WI38 (cell line): ENCODE measurements around the gene GNE.
"Not testable (repeated sequence)": the region's sequence is repeated elsewhere in the genome, so short reads cannot be mapped to it uniquely, and the experiment has no call there.

Source experiments
- H3K4me3 ChIP-seq: 2 replicates; pipeline ENCODE4 v1.5.1; 2011; ENCODE audit warnings: low read depth, mild to moderate bottlenecking, control low read depth, low read length
- CTCF ChIP-seq: IDR thresholded peaks from 2 replicates; pipeline ENCODE4 v1.5.1; 2012; ENCODE audit warnings: low read depth, mild to moderate bottlenecking, control low read depth, low read length

Gene GNE

GRCh38 chr9:36282275-36282674 is 24.0 kb upstream of the GNE start:
- H3K4me3 ChIP-seq, result no peak overlapping the region
- TF ChIP-seq CTCF, result no peak

GRCh38 chr9:36280989-36281388 is 22.7 kb upstream of the GNE start:
- H3K4me3 ChIP-seq, result no peak overlapping the region
- TF ChIP-seq CTCF, result no peak

- TF ChIP-seq CTCF, result no peak
- H3K4me3 ChIP-seq, result no peak overlapping the region
These were observed 20.0 kb upstream of the GNE start for GRCh38 chr9:36278243-36278642.

GRCh38 chr9:36276781-36277181 is 18.5 kb upstream of the GNE start:
- H3K4me3 ChIP-seq, result peak overlapping the region; percentile 49
- TF ChIP-seq CTCF, result no peak

- peak overlapping the region; percentile 49 for H3K4me3 ChIP-seq
- no peak for TF ChIP-seq CTCF
These were observed 18.0 kb upstream of the GNE start for GRCh38 chr9:36276254-36276653.

- no peak overlapping the region for H3K4me3 ChIP-seq
- TF ChIP-seq CTCF, result no peak
These were observed 16.8 kb upstream of the GNE start for GRCh38 chr9:36275060-36275459.

- H3K4me3 ChIP-seq, result not testable (repeated sequence)
These were observed 15.1 kb upstream of the GNE start for GRCh38 chr9:36273354-36273753.

- TF ChIP-seq CTCF, result no peak
- no peak overlapping the region for H3K4me3 ChIP-seq
These were observed 9.8 kb upstream of the GNE start for GRCh38 chr9:36268007-36268427.
